Uterus (tissue), 4 donors: ENCODE data around the gene VPS54. TPM values are rescaled to one million over a fixed set of nuclear protein-coding genes. Genes with fewer than 3 reads are reported as not detected.

Experiments
- DNase-seq, 2 donors: peaks; one replicate each; pipeline ENCODE4 v3.0.0-alpha.2; 2019 to 2020
- H3K27ac ChIP-seq, 2 donors: fragments of 200-600 bp; sonication (generic); 1 replicate in 1 of 2; 2 replicates in 1 of 2; pipeline ENCODE4 v1.5.1; 2016 to 2018
- H3K27me3 ChIP-seq, 2 donors: fragments of 200-600 bp; sonication (generic); one replicate each; pipeline ENCODE4 v1.5.1; 2018 to 2019; ENCODE audit warnings: control low read depth in 1 of 2
- H3K36me3 ChIP-seq, 2 donors: fragments of 200-600 bp; sonication (generic); one replicate each; pipeline ENCODE4 v1.5.1; 2019; ENCODE audit warnings: control low read depth in 1 of 2
- H3K4me1 ChIP-seq, 2 donors: fragments of 200-600 bp; sonication (generic); one replicate each; pipeline ENCODE4 v1.5.1; 2018 to 2019; ENCODE audit warnings: control low read depth in 1 of 2
- H3K4me3 ChIP-seq, 2 donors: fragments of 200-600 bp; sonication (generic); 1 replicate in 1 of 2; 2 replicates in 1 of 2; pipeline ENCODE4 v1.5.1; 2018 to 2019; ENCODE audit warnings: mild to moderate bottlenecking in 1 of 2
- H3K9me3 ChIP-seq, 2 donors: fragments of 200-600 bp; sonication (generic); one replicate each; pipeline ENCODE4 v1.5.1; 2019; ENCODE audit warnings: control low read depth in 1 of 2
- POLR2A ChIP-seq, 2 donors: fragments of 450-650 bp; IDR thresholded peaks; one replicate each; pipeline ENCODE4 v1.6.1; 2016; ENCODE audit warnings: antibody characterized with exemption in 2 of 2, mild to moderate bottlenecking in 1 of 2, moderate library complexity in 1 of 2
- intact Hi-C: fragments of 100-400 bp; cut with DNase I; formaldehyde crosslinking; loops from one replicate; pipeline ENCODE4 v1.15.1; 2023; ENCODE audit warnings: low total_unique reads
- total RNA-seq, 4 donors: library from RNA; depleted of rRNA in 3 of 4; stranded (reverse); fragments of >200 nt in 3 of 4; gene quantifications; one replicate each; pipeline versions ENCODE4 v1.1.0 to v1.2.4, GENCODE V29; 2014 to 2023
- TF ChIP-seq, protein P1 (sequence below), 4 experiments: fragments of 200-600 bp in 2 of 4; fragments of 450-650 bp in 2 of 4; sonication (generic) in 2 of 4; IDR thresholded peaks; one replicate each; pipeline ENCODE4 v1.5.1; 2016 to 2019; ENCODE audit warnings: antibody characterized with exemption in 4 of 4, mild to moderate bottlenecking in 2 of 4, moderate library complexity in 1 of 4
- donor health status: DM: yes; HTN: yes; CAD: no.

Gene VPS54
- total RNA-seq, 4 donors from 2014 or later, result 32.1 to 55.2 (median 39.8) TPM

DNA sequence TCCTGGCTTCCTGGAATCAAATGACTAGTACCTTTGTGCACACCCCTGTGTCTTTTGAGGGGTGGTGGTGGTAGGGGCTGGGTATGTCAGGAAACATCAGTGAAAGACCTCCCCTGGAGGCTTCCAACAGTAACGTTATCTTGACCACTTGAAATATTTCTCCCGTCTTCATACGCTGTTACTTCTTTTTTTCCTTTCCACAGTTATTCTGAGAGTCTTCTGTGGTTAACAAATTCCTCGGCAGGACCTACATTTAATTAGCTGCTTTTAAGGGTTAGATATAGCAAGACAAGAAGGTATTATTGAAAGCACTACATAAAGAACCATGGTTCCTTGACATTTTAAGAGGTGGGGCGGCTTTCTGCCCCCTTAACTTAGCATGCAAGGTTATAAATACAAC lies 142.9 kb downstream of the VPS54 start:
- no peaks in the 10 kb centered on the region for H3K36me3 ChIP-seq
- intact Hi-C loops, result no loop called here
- H3K4me3 ChIP-seq, result no peak overlapping the region
- TF ChIP-seq, protein P1, sequence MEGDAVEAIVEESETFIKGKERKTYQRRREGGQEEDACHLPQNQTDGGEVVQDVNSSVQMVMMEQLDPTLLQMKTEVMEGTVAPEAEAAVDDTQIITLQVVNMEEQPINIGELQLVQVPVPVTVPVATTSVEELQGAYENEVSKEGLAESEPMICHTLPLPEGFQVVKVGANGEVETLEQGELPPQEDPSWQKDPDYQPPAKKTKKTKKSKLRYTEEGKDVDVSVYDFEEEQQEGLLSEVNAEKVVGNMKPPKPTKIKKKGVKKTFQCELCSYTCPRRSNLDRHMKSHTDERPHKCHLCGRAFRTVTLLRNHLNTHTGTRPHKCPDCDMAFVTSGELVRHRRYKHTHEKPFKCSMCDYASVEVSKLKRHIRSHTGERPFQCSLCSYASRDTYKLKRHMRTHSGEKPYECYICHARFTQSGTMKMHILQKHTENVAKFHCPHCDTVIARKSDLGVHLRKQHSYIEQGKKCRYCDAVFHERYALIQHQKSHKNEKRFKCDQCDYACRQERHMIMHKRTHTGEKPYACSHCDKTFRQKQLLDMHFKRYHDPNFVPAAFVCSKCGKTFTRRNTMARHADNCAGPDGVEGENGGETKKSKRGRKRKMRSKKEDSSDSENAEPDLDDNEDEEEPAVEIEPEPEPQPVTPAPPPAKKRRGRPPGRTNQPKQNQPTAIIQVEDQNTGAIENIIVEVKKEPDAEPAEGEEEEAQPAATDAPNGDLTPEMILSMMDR (IDR thresholded peaks at IDR 0.05), result no peak
- TF ChIP-seq POLR2A (IDR thresholded peaks at IDR 0.05), result no peak
- no peaks in the 10 kb centered on the region for H3K4me1 ChIP-seq
- no peaks in the 10 kb centered on the region for H3K9me3 ChIP-seq
- no peak for DNase-seq
- H3K27me3 ChIP-seq, result no peaks in the 10 kb centered on the region
- no peak overlapping the region for H3K27ac ChIP-seq

DNA sequence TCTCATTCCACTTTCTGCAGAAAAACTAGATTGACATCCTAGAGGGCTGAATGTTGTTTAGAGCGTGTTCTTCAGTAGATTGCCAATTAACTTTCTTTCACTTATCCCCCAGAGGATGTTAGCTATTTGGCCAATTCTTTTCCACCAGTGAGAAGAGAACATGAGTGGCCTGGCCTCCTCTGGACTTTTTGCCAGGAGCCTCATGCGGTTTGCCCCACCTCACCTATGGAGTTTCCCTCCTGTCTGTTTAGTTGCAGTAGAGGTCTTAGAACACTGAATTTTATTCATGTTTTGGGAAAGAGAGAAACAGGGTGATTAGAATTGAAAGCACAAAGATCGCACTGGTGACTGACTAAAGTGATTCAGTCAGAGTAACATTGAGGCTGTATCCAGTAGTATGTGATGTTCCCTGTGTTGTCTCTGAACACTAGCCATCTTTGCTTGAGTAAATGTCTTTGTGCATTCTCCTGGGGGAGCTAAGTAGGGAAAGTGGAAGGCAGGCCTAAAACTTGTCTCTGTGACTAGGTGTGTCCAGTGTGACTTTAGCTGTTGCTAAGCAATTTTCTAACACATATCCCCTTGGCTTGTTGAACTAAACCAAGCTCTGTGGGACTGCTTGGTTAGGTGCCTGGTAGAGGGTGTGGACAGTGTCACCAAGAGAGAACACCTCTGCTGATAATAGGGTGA lies 143.5 kb downstream of the VPS54 start:
- Histone ChIP-seq H3K27me3 (no peaks in the 10 kb centered on the region), H3K36me3 (no peaks in the 10 kb centered on the region), H3K4me3 (no peak overlapping the region), H3K9me3 (no peaks in the 10 kb centered on the region), H3K4me1 (no peaks in the 10 kb centered on the region), H3K27ac (no peak overlapping the region)
- TF ChIP-seq POLR2A (IDR thresholded peaks at IDR 0.05), result no peak
- TF ChIP-seq, protein P1 (IDR thresholded peaks at IDR 0.05), result no peak
- no peak for DNase-seq
- intact Hi-C loops, result no loop called here

DNA sequence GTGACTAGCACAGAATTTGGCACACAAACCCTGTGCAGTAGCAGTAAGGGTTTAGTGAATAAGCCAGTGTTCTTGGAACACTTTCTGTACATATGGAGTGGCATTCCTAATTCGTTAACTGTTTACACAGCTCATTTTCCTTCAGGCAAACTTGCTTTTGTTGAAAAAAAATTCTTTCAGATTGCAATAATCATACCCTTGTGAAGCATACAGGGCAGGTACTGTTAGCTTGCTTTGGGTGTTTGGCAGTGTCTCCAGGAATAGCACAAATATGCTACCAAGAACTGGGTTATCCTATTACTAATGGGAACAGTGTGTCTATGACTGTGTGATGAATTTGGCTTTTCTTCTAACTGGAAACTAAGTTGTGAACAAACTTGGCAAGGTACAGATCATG lies 144.1 kb downstream of the VPS54 start:
- DNase-seq, result no peak
- Histone ChIP-seq H3K27ac (no peak overlapping the region), H3K27me3 (no peaks in the 10 kb centered on the region)

GRCh38 chr2:63874204-63875130 lies 144.8 kb downstream of the VPS54 start:
- TF ChIP-seq, protein P1 (IDR thresholded peaks at IDR 0.05), result no peak
- no peak for TF ChIP-seq POLR2A (IDR thresholded peaks at IDR 0.05)
- H3K4me1 ChIP-seq, result no peaks in the 10 kb centered on the region
- H3K27me3 ChIP-seq, result no peaks in the 10 kb centered on the region
- no peaks in the 10 kb centered on the region for H3K9me3 ChIP-seq
- H3K27ac ChIP-seq, result no peak overlapping the region
- H3K36me3 ChIP-seq, result no peaks in the 10 kb centered on the region
- H3K4me3 ChIP-seq, result no peak overlapping the region
- intact Hi-C loops, result no loop called here
- no peak for DNase-seq

More for the DNA sequence above, 144.1 kb downstream of the VPS54 start:
- Histone ChIP-seq H3K9me3 (no peaks in the 10 kb centered on the region), H3K4me1 (no peaks in the 10 kb centered on the region), H3K4me3 (no peak overlapping the region), H3K36me3 (no peaks in the 10 kb centered on the region)
- intact Hi-C loops, result no loop called here
- TF ChIP-seq, protein P1 (IDR thresholded peaks at IDR 0.05), result no peak
- no peak for TF ChIP-seq POLR2A (IDR thresholded peaks at IDR 0.05)
